H1 (cell line): ENCODE results near the gene RAB41. TPM values are rescaled to one million over a fixed set of nuclear protein-coding genes. Genes with fewer than 3 reads are reported as not detected.

Experiments used
- CTCF ChIA-PET: fragments of 300-600 bp; sonication (Branson Sonifier 250); formaldehyde crosslinking; loops from one replicate; lab custom pipeline; 2021; ENCODE audit not compliant: partially characterized antibody; lab: Charles Lee
- POLR2A ChIA-PET: fragments of 300-600 bp; sonication (Branson Sonifier 250); formaldehyde crosslinking; loops from one replicate; lab custom pipeline; 2021; ENCODE audit warnings: inconsistent platforms; ENCODE audit not compliant: partially characterized antibody; lab: Charles Lee
- DNase-seq, 2 experiments: peaks; one replicate each; pipeline versions ENCODE4 v3.0.0 to v3.0.0-alpha.2; 2010 to 2022; ENCODE audit warnings: low spot score in 2 of 2, low read depth in 1 of 2, mixed read lengths in 1 of 2
- FAIRE-seq: peaks from 2 replicates; lab custom pipeline; 2011; peaks lifted over from hg19 to GRCh38; lab: Jason Lieb, UNC
- H2AFZ ChIP-seq: 2 replicates; pipeline ENCODE4 v1.8.1; 2012; ENCODE audit warnings: low read length, inconsistent platforms
- H2AK5ac ChIP-seq: 2 replicates; pipeline ENCODE4 v1.6.1; 2013; ENCODE audit warnings: low read depth, low read length
- H2BK120ac ChIP-seq: replicated peaks from 2 replicates; pipeline ENCODE3; 2013; ENCODE audit warnings: low read depth, low read length, inconsistent platforms
- H2BK12ac ChIP-seq: 2 replicates; pipeline ENCODE4 v1.6.1; 2013; ENCODE audit warnings: low read depth, low read length
- H2BK15ac ChIP-seq: 2 replicates; pipeline ENCODE4 v1.6.1; 2013; ENCODE audit warnings: low read length
- H2BK20ac ChIP-seq: 2 replicates; pipeline ENCODE4 v1.6.1; 2013; ENCODE audit warnings: low read length
- H2BK5ac ChIP-seq: 2 replicates; pipeline ENCODE4 v1.6.1; 2013; ENCODE audit warnings: low read depth, low read length
- H3K14ac ChIP-seq: 2 replicates; pipeline ENCODE4 v1.6.1; 2013; ENCODE audit warnings: inconsistent platforms; ENCODE audit not compliant: insufficient read length
- H3K18ac ChIP-seq: 2 replicates; pipeline ENCODE4 v1.6.1; 2013; ENCODE audit warnings: low read length; ENCODE audit errors: extremely low read depth
- H3K23ac ChIP-seq: 2 replicates; pipeline ENCODE4 v1.6.1; 2013; ENCODE audit warnings: inconsistent platforms; ENCODE audit not compliant: insufficient read length
- H3K23me2 ChIP-seq: 2 replicates; pipeline ENCODE4 v1.6.1; 2013; ENCODE audit warnings: low read depth, low read length
- H3K27ac ChIP-seq: 2 replicates; pipeline ENCODE4 v1.6.1; 2011; ENCODE audit warnings: low read depth, low read length, inconsistent platforms
- H3K27me3 ChIP-seq, 4 experiments: replicated peaks in 1 of 4; 1 replicate in 1 of 4; 2 replicates in 3 of 4; pipeline versions ENCODE4 v1.6.1 to v1.8.1; 2011 to 2013; ENCODE audit warnings: low read length in 3 of 4, mild to moderate bottlenecking in 3 of 4, inconsistent platforms in 2 of 4, mixed read lengths in 2 of 4, moderate library complexity in 1 of 4; ENCODE audit not compliant: control insufficient read depth in 3 of 4, insufficient read depth in 3 of 4; ENCODE audit errors: extremely low read depth in 1 of 4
- H3K36me3 ChIP-seq, 4 experiments: 2 replicates each; pipeline versions ENCODE4 v1.6.1 to v1.8.1; 2011 to 2013; ENCODE audit warnings: mild to moderate bottlenecking in 4 of 4, low read length in 3 of 4, moderate library complexity in 2 of 4, control low read depth in 1 of 4, inconsistent platforms in 1 of 4; ENCODE audit not compliant: insufficient read depth in 4 of 4, control insufficient read depth in 2 of 4
- H3K4ac ChIP-seq: replicated peaks from 2 replicates; pipeline ENCODE3; 2013; ENCODE audit warnings: low read length, low read depth, mixed read lengths, inconsistent platforms; ENCODE audit not compliant: insufficient read length
- H3K4me1 ChIP-seq, 4 experiments: replicated peaks in 1 of 4; 1 replicate in 1 of 4; 2 replicates in 3 of 4; pipeline versions ENCODE4 v1.6.1 to v1.8.1; 2011 to 2013; ENCODE audit warnings: low read length in 3 of 4, inconsistent platforms in 2 of 4, mixed read lengths in 1 of 4; ENCODE audit not compliant: insufficient read depth in 4 of 4, control insufficient read depth in 3 of 4
- H3K4me2 ChIP-seq, 2 experiments: 2 replicates each; pipeline versions ENCODE4 v1.6.1 to v1.8.1; 2011 to 2013; ENCODE audit warnings: low read depth in 2 of 2, low read length in 2 of 2, control low read depth in 1 of 2, inconsistent platforms in 1 of 2, mild to moderate bottlenecking in 1 of 2; ENCODE audit not compliant: insufficient read depth in 1 of 2
- H3K4me3 ChIP-seq, 4 experiments: fragments of 200-600, 300-600 bp in 1 of 4; sonication (generic), shearing (Covaris generic), sonication (Bioruptor Twin) in 1 of 4; 2 replicates each; pipeline versions ENCODE4 v1.5.1 to v1.8.1; 2011 to 2016; ENCODE audit warnings: low read length in 4 of 4, low read depth in 3 of 4, control low read depth in 2 of 4, inconsistent platforms in 2 of 4, mild to moderate bottlenecking in 2 of 4, mixed read lengths in 1 of 4, moderate library complexity in 1 of 4; ENCODE audit not compliant: insufficient read depth in 2 of 4; ENCODE audit errors: extremely low read depth in 1 of 4
- H3K56ac ChIP-seq: replicated peaks from 2 replicates; pipeline ENCODE3; 2013; ENCODE audit warnings: low read depth, mild to moderate bottlenecking, mixed read lengths, low read length, inconsistent platforms; ENCODE audit not compliant: insufficient read length
- H3K79me1 ChIP-seq: 2 replicates; pipeline ENCODE4 v1.6.1; 2013; ENCODE audit warnings: low read depth, low read length, control low read depth
- H3K79me2 ChIP-seq, 2 experiments: 2 replicates each; pipeline versions ENCODE4 v1.6.1 to v1.8.1; 2012 to 2013; ENCODE audit warnings: low read length in 2 of 2, mild to moderate bottlenecking in 2 of 2, inconsistent platforms in 1 of 2; ENCODE audit not compliant: insufficient read depth in 2 of 2, control insufficient read depth in 1 of 2
- H3K9ac ChIP-seq, 4 experiments: replicated peaks in 1 of 4; 1 replicate in 1 of 4; 2 replicates in 3 of 4; pipeline versions ENCODE4 v1.6.1 to v1.8.1; 2011 to 2013; ENCODE audit warnings: low read depth in 3 of 4, low read length in 3 of 4, control low read depth in 2 of 4, mild to moderate bottlenecking in 2 of 4, moderate library complexity in 2 of 4, inconsistent platforms in 1 of 4; ENCODE audit errors: extremely low read depth in 1 of 4
- H3K9me3 ChIP-seq, 2 experiments: 2 replicates each; pipeline versions ENCODE4 v1.6.1 to v1.8.1; 2012 to 2013; ENCODE audit warnings: mild to moderate bottlenecking in 2 of 2, moderate library complexity in 2 of 2, control low read depth in 1 of 2, inconsistent platforms in 1 of 2, low read depth in 1 of 2, low read length in 1 of 2, mixed read lengths in 1 of 2; ENCODE audit not compliant: insufficient read depth in 2 of 2
- H4K20me1 ChIP-seq, 2 experiments: replicated peaks in 1 of 2; 2 replicates each; pipeline versions ENCODE3 to v1.8.1; 2011 to 2013; ENCODE audit warnings: inconsistent platforms in 2 of 2, low read length in 2 of 2, mild to moderate bottlenecking in 1 of 2; ENCODE audit not compliant: insufficient read depth in 2 of 2, control insufficient read depth in 1 of 2
- H4K5ac ChIP-seq: 2 replicates; pipeline ENCODE4 v1.6.1; 2013; ENCODE audit warnings: low read length, low read depth, mixed read lengths, inconsistent platforms; ENCODE audit not compliant: insufficient read length
- H4K8ac ChIP-seq: 2 replicates; pipeline ENCODE4 v1.8.0; 2013; ENCODE audit warnings: mild to moderate bottlenecking, moderate library complexity, low read length, inconsistent platforms; ENCODE audit not compliant: insufficient read depth; ENCODE audit errors: extremely low read depth
- H4K91ac ChIP-seq: replicated peaks from 2 replicates; pipeline ENCODE3; 2013; ENCODE audit warnings: low read length, mixed read lengths, inconsistent platforms; ENCODE audit not compliant: insufficient read length
- CEBPB ChIP-seq: IDR thresholded peaks from 2 replicates; pipeline ENCODE4 v1.6.1; 2012; ENCODE audit warnings: low read depth, low read length
- CREB1 ChIP-seq: IDR thresholded peaks from 2 replicates; pipeline ENCODE4 v1.6.1; 2012; ENCODE audit warnings: inconsistent platforms
- CTCF ChIP-seq, 3 experiments: IDR thresholded peaks; 1 replicate in 2 of 3; 2 replicates in 1 of 3; pipeline versions ENCODE4 v1.5.1 to v1.6.1; 2011; ENCODE audit warnings: low read length in 3 of 3, mild to moderate bottlenecking in 3 of 3, inconsistent platforms in 2 of 3, low read depth in 1 of 3, moderate library complexity in 1 of 3; ENCODE audit not compliant: insufficient read depth in 1 of 3; ENCODE audit errors: control extremely low read depth in 1 of 3
- JUND ChIP-seq: IDR thresholded peaks from 2 replicates; pipeline ENCODE4 v1.6.1; 2011; ENCODE audit warnings: mild to moderate bottlenecking, improper control_type of control experiment, low read length
- NRF1 ChIP-seq: IDR thresholded peaks from 2 replicates; pipeline ENCODE4 v1.6.1; 2011; ENCODE audit warnings: mild to moderate bottlenecking, low read depth, low read length, improper control_type of control experiment
- RFX5 ChIP-seq: IDR thresholded peaks from 2 replicates; pipeline ENCODE4 v1.6.1; 2011; ENCODE audit warnings: low read depth, low read length, improper control_type of control experiment, borderline replicate concordance
- SP4 ChIP-seq: IDR thresholded peaks from 2 replicates; pipeline ENCODE4 v1.6.1; 2012; ENCODE audit warnings: low read length, inconsistent platforms
- WGBS, 2 experiments: shearing (Covaris generic) in 1 of 2; methylation state at CpG; one replicate each; pipeline versions ENCODE4 v1.1.6 to v1.1.7; 2013 to 2015; ENCODE audit warnings: low lambda C conversion rate in 2 of 2, mixed read lengths in 2 of 2, inconsistent platforms in 1 of 2, low coverage in 1 of 2, missing lambda C conversion rate in 1 of 2; ENCODE audit not compliant: insufficient replicate concordance in 2 of 2, insufficient coverage in 1 of 2, insufficient read length in 1 of 2; ENCODE audit errors: extremely low coverage in 1 of 2, missing lambda C conversion rate in 1 of 2; 5-methylcytosine and 5-hydroxymethylcytosine counted together
- polyA plus RNA-seq, 7 experiments: library from polyadenylated mRNA; depleted of rRNA in 3 of 7; stranded (reverse) in 5 of 7; unstranded in 2 of 7; fragments of >200 nt in 5 of 7; fragments of 200-250 nt in 2 of 7; gene quantifications; 1 replicate in 5 of 7; 2 replicates in 1 of 7; 4 replicates in 1 of 7; pipeline versions ENCODE4 v1.2.1 to v1.2.3, GENCODE V29; 2011 to 2013; ENCODE audit warnings: missing spikeins in 2 of 7, mixed read lengths in 2 of 7
- total RNA-seq: library from RNA; stranded (reverse); fragmentation: NEBNext Ultra II Directional; extraction: Animal tissue kit (Norgen Biotek cat#: 25700); gene quantifications from 2 replicates; pipeline ENCODE4 v1.2.1, GENCODE V29; 2021
- TF ChIP-seq, protein P1 (sequence below): IDR thresholded peaks from 2 replicates; pipeline ENCODE4 v1.6.1; 2012; ENCODE audit warnings: inconsistent platforms
- TF ChIP-seq, protein P2 (sequence below): IDR thresholded peaks from 2 replicates; pipeline ENCODE4 v1.6.1; 2012; ENCODE audit warnings: inconsistent platforms

Gene RAB41
- total and polyA plus RNA-seq, 2 of the 8 experiments (the other 6 are each of a cell fraction or from before 2014, with no cell fraction given), result not detected

- Histone ChIP-seq H4K5ac (no peak overlapping the region), H3K4me1 (no peaks in the 10 kb centered on the region), H3K23me2 (no peaks in the 10 kb centered on the region), H3K36me3 (no peaks in the 10 kb centered on the region), H2BK5ac (no peak overlapping the region), H3K27ac (no peak overlapping the region), H3K9ac (no peak overlapping the region), H3K4me3 (no peak overlapping the region), H3K56ac (no peak overlapping the region), H2BK12ac (no peak overlapping the region), H3K23ac (no peak overlapping the region), H3K4ac (no peak overlapping the region), H2BK120ac (no peak overlapping the region), H2BK15ac (no peak overlapping the region), H4K8ac (no peak overlapping the region), H3K9me3 (no peaks in the 10 kb centered on the region), H4K20me1 (no peaks in the 10 kb centered on the region), H3K14ac (no peak overlapping the region), H2AK5ac (no peak overlapping the region), H3K18ac (no peak overlapping the region), H3K79me1 (no peaks in the 10 kb centered on the region), H3K4me2 (no peak overlapping the region), H2AFZ (no peak overlapping the region), H2BK20ac (no peak overlapping the region), H4K91ac (no peak overlapping the region), H3K79me2 (no peaks in the 10 kb centered on the region), H3K27me3 (no peaks in the 10 kb centered on the region)
- DNase-seq (no peak), FAIRE-seq (no peak)
- no peak for TF ChIP-seq CEBPB
- TF ChIP-seq RFX5, result no peak
- TF ChIP-seq CREB1, result no peak
- no peak for TF ChIP-seq NRF1
- TF ChIP-seq, protein P1, sequence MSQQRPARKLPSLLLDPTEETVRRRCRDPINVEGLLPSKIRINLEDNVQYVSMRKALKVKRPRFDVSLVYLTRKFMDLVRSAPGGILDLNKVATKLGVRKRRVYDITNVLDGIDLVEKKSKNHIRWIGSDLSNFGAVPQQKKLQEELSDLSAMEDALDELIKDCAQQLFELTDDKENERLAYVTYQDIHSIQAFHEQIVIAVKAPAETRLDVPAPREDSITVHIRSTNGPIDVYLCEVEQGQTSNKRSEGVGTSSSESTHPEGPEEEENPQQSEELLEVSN, result no peak
- TF ChIP-seq CTCF (IDR thresholded peaks at IDR 0.05; ENCODE audit: control extremely low read depth in 1 of 3, insufficient read depth in 1 of 3, low read depth in 1 of 3, low read length in 3 of 3), result no peak
- TF ChIP-seq JUND, result no peak
- TF ChIP-seq, protein P2, sequence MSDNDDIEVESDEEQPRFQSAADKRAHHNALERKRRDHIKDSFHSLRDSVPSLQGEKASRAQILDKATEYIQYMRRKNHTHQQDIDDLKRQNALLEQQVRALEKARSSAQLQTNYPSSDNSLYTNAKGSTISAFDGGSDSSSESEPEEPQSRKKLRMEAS, result no peak
- no peak for TF ChIP-seq SP4
- POLR2A ChIA-PET, result interaction anchor here (1.0 kb wide), 1 partner anchor 100 kb away, joined by 4 read pairs; the partner anchor contains the start of gene GDPD2
- WGBS, 2 experiments, result 91% methylated on average over 4 of the region's 4 CpGs; no CpG with 5 or more reads in 1 of the 2 experiments
- CTCF ChIA-PET, result no interaction called here
Measured at GRCh38 chrX:70322784-70323183, 40.8 kb downstream of the RAB41 start.
